K562 (cell line): Measurements from ENCODE around the gene SP100. TPM values are rescaled to one million over a fixed set of nuclear protein-coding genes. Genes with fewer than 3 reads are reported as not detected.

Source experiments
- CSDE1 ChIP-seq, 2 experiments: fragments of 450-650 bp; IDR thresholded peaks; 2 replicates each; pipeline ENCODE4 v1.6.1; 2016; ENCODE audit warnings: mild to moderate bottlenecking in 1 of 2
- EP400 ChIP-seq: fragments of 450-650 bp; IDR thresholded peaks from 2 replicates; pipeline ENCODE4 v1.6.1; 2017; ENCODE audit warnings: antibody characterized with exemption, mild to moderate bottlenecking, moderate library complexity
- ETS1 ChIP-seq: conservative IDR thresholded peaks from 2 replicates; pipeline ENCODE4 v1.6.1; 2011; ENCODE audit warnings: low read depth, mild to moderate bottlenecking, low read length; ENCODE audit not compliant: control insufficient read depth
- HCFC1 ChIP-seq: IDR thresholded peaks from 2 replicates; pipeline ENCODE4 v1.6.1; 2012; ENCODE audit warnings: low read depth, low read length, improper control_type of control experiment
- KDM5B ChIP-seq: fragments of 200-600 bp; sonication (generic); IDR thresholded peaks from 2 replicates; pipeline ENCODE4 v1.6.1; 2012; ENCODE audit warnings: low read depth, mild to moderate bottlenecking, moderate library complexity, low read length, control low read depth, inconsistent platforms; ENCODE audit not compliant: insufficient replicate concordance
- MAFF ChIP-seq: IDR thresholded peaks from 2 replicates; pipeline ENCODE4 v1.6.1; 2012; ENCODE audit warnings: low read length, improper control_type of control experiment
- MCM5 ChIP-seq: fragments of 450-650 bp; IDR thresholded peaks from 2 replicates; pipeline ENCODE4 v1.6.1; 2016; ENCODE audit warnings: low read depth
- MXI1 ChIP-seq: IDR thresholded peaks from 2 replicates; pipeline ENCODE4 v1.6.1; 2011; ENCODE audit warnings: low read depth, mild to moderate bottlenecking, improper control_type of control experiment, low read length
- NKRF ChIP-seq: fragments of 450-650 bp; IDR thresholded peaks from 2 replicates; pipeline ENCODE4 v1.6.1; 2016; ENCODE audit warnings: borderline replicate concordance
- NR2C2 ChIP-seq, 2 experiments: fragments of 200-800 bp in 1 of 2; sonication (Bioruptor generic) in 1 of 2; sonication (generic) in 1 of 2; formaldehyde crosslinking in 1 of 2; IDR thresholded peaks; 2 replicates each; pipeline versions ENCODE4 v1.6.1 to v1.8.0; 2016 to 2022; ENCODE audit warnings: mild to moderate bottlenecking in 1 of 2, missing compliant biosample characterization in 1 of 2, missing genetic modification characterization in 1 of 2, missing genetic modification reagents in 1 of 2
- RBBP5 ChIP-seq: fragments of 200-600 bp; sonication (generic); IDR thresholded peaks from 2 replicates; pipeline ENCODE4 v1.6.1; 2012; ENCODE audit warnings: borderline replicate concordance, mild to moderate bottlenecking, low read length, control low read depth, inconsistent platforms; ENCODE audit not compliant: insufficient read depth, poor library complexity, severe bottlenecking
- TAF1 ChIP-seq: IDR thresholded peaks from 2 replicates; pipeline ENCODE4 v1.6.1; 2011; ENCODE audit warnings: mild to moderate bottlenecking, low read length, moderate library complexity; ENCODE audit not compliant: insufficient read depth, control insufficient read depth, severe bottlenecking; ENCODE audit errors: extremely low read depth
- WHSC1 ChIP-seq: IDR thresholded peaks from one replicate; pipeline ENCODE4 v1.6.1; 2012; ENCODE audit warnings: low read length, control low read depth, inconsistent platforms
- ZNF318 ChIP-seq, 2 experiments: fragments of 450-650 bp; IDR thresholded peaks; 2 replicates each; pipeline ENCODE4 v1.6.1; 2016; ENCODE audit warnings: mild to moderate bottlenecking in 2 of 2, borderline replicate concordance in 1 of 2, low read depth in 1 of 2, moderate library complexity in 1 of 2
- ZNF668 ChIP-seq: fragments of 250-450 bp; sonication (Bioruptor Pico); IDR thresholded peaks from 2 replicates; pipeline ENCODE4 v1.8.0; 2022; ENCODE audit warnings: mild to moderate bottlenecking, inconsistent platforms
- polyA plus RNA-seq, 8 experiments: library from polyadenylated mRNA; depleted of rRNA in 4 of 8; stranded (reverse) in 5 of 8; unstranded in 3 of 8; fragments of >200 nt; fragmentation: Nextera tagmentation in 2 of 8; fragmentation: Illumina TruSeq in 1 of 8; extraction: Ambion mirVana in 2 of 8; extraction: Trizol in 1 of 8; gene quantifications; 2 replicates each; pipeline versions ENCODE4 v1.2.1 to v1.2.3, GENCODE V29; 2011 to 2014; ENCODE audit warnings: inconsistent platforms in 1 of 8, missing spikeins in 1 of 8
- total RNA-seq, 7 experiments: library from RNA; depleted of rRNA in 6 of 7; stranded (reverse); fragments of >200 nt in 6 of 7; fragmentation: Illumina TruSeq in 2 of 7; extraction: Trizol in 2 of 7; gene quantifications; 2 replicates each; pipeline versions ENCODE4 v1.2.1 to v1.2.3, GENCODE V29; 2011 to 2021; ENCODE audit warnings: low replicate concordance in 1 of 7

Gene SP100
- total and polyA plus RNA-seq, 9 of the 15 experiments (the other 6 are each of a cell fraction or from before 2014, with no cell fraction given): 19.2 to 39.2 (median 34.6) TPM

GRCh38 chr2:230416061-230416721 lies at the start of gene SP100 (continued):
- TF ChIP-seq MXI1 (0 out of 2 replicates have a peak, but pooled peaks have one; percentile 3), EP400 (peak; percentile 58; the same call in 1 of the 2 replicates), KDM5B (peak; percentile 66), HCFC1 (peak; percentile 28; the same call in 1 of the 2 replicates), TAF1 (peak; percentile 85), ZNF668 (CRISPR knock-in tag) (no peak), NR2C2 (CRISPR knock-in tag; IDR thresholded peaks at IDR 0.05) (no peak), NR2C2 (tag; IDR thresholded peaks at IDR 0.05) (peak; percentile 42; the same call in 1 of the 2 replicates), NKRF (peak; percentile 66; the same call in 1 of the 2 replicates), MAFF (no peak), CSDE1 (IDR thresholded peaks at IDR 0.05) (no peak), RBBP5 (peak; percentile 59), ZNF318 (IDR thresholded peaks at IDR 0.05; ENCODE audit: borderline replicate concordance in 1 of 2, low read depth in 1 of 2) (peak in 1 of 2 experiments; percentile 56; a peak in 1 of 4 replicates), MCM5 (no peak), WHSC1 (no peak), ETS1 (0 out of 2 replicates have a peak, but pooled peaks have one; percentile 48)
